Body of pancreas (tissue), 4 donors: Measurements from ENCODE around the gene ITGA1. TPM values are rescaled to one million over a fixed set of nuclear protein-coding genes. Genes with fewer than 3 reads are reported as not detected.

ENCODE experiments used
- ATAC-seq: fragments of 150-250 bp; one replicate; pipeline ENCODE4 v1.9.1; 2016
- DNase-seq, 4 donors: peaks; one replicate each; pipeline ENCODE4 v3.0.0-alpha.2; 2019
- H3K27ac ChIP-seq, 4 donors: fragments of 200-600 bp; sonication (generic); 1 replicate in 3 of 4; 2 replicates in 1 of 4; pipeline versions ENCODE4 v1.5.1 to v1.6.1; 2016 to 2019; ENCODE audit warnings: mild to moderate bottlenecking in 1 of 4, mixed read lengths in 1 of 4, moderate library complexity in 1 of 4
- H3K27me3 ChIP-seq, 2 donors: fragments of 200-600 bp; sonication (generic); one replicate each; pipeline ENCODE4 v1.6.0; 2016; ENCODE audit warnings: mild to moderate bottlenecking in 1 of 2
- H3K36me3 ChIP-seq, 2 donors: fragments of 200-600 bp; sonication (generic); replicated peaks in 1 of 2; 2 replicates each; pipeline ENCODE4 v1.5.1; 2016; ENCODE audit warnings: low read depth in 2 of 2; ENCODE audit not compliant: insufficient read depth in 1 of 2
- H3K4me1 ChIP-seq: fragments of 200-600 bp; sonication (generic); one replicate; pipeline ENCODE4 v1.6.0; 2016
- H3K4me3 ChIP-seq, 2 donors: fragments of 200-600 bp; sonication (generic); 1 replicate in 1 of 2; 2 replicates in 1 of 2; pipeline ENCODE4 v1.5.1; 2016 to 2019
- H3K9me3 ChIP-seq, 3 donors: fragments of 200-600 bp; sonication (generic); 1 replicate in 2 of 3; 2 replicates in 1 of 3; pipeline ENCODE4 v1.5.1; 2016
- CTCF ChIP-seq, 7 experiments: fragments of 450-650 bp in 4 of 7; fragments of 200-600 bp in 3 of 7; sonication (generic) in 3 of 7; IDR thresholded peaks; one replicate each; pipeline ENCODE4 v1.5.1; 2016 to 2019; ENCODE audit warnings: antibody characterized with exemption in 7 of 7
- POLR2A ChIP-seq, 3 donors: fragments of 450-650 bp; IDR thresholded peaks; one replicate each; pipeline ENCODE4 v1.6.1; 2016; ENCODE audit warnings: antibody characterized with exemption in 3 of 3, mild to moderate bottlenecking in 2 of 3
- WGBS, 2 donors: methylation state at CpG; one replicate each; pipeline ENCODE4 v1.1.5; 2017; 5-methylcytosine and 5-hydroxymethylcytosine counted together
- intact Hi-C: fragments of 100-400 bp; cut with DNase I; formaldehyde crosslinking; loops from one replicate; pipeline ENCODE4 v1.15.1; 2023
- total RNA-seq, 2 donors: library from RNA; depleted of rRNA; stranded (reverse); fragments of >200 nt; gene quantifications; one replicate each; pipeline ENCODE4 v1.1.0, GENCODE V29; 2016

Gene ITGA1
- total RNA-seq, 2 donors from 2014 or later, result 6.9 to 11.2 TPM

- intact Hi-C loops, result no loop called here
- DNase-seq (peak; percentile 70 to 80 (median 76)), ATAC-seq (peak; percentile 78)
- peak in 1 of 7 experiments; percentile 13 for TF ChIP-seq CTCF (IDR thresholded peaks at IDR 0.05)
- no peak for TF ChIP-seq POLR2A (IDR thresholded peaks at IDR 0.05)
- Histone ChIP-seq H3K36me3 (no peaks in the 10 kb centered on the region), H3K4me3 (peak overlapping the region; percentile 48 to 52), H3K27ac (peak overlapping the region; percentile 83 to 95 (median 92)), H3K4me1 (peaks cover 38% of the 10 kb centered on the region), H3K9me3 (no peaks in the 10 kb centered on the region), H3K27me3 (no peaks in the 10 kb centered on the region)
- WGBS, 2 donors, result 3% methylated on average over 10 to 31 of the region's 31 CpGs
These were observed 12.9 kb downstream of the ITGA1 start for GRCh38 chr5:52800394-52801213.

- Histone ChIP-seq H3K9me3 (no peaks in the 10 kb centered on the region), H3K4me1 (peaks cover 38% of the 10 kb centered on the region), H3K27me3 (no peaks in the 10 kb centered on the region), H3K4me3 (peak overlapping the region in 1 of 2 donors; percentile 13), H3K36me3 (no peaks in the 10 kb centered on the region), H3K27ac (peak overlapping the region in 3 of 4 donors; percentile 83 to 93 (median 91))
- WGBS, 2 donors, result 32 to 33% methylated on average over 8 of the region's 8 CpGs
- TF ChIP-seq POLR2A (IDR thresholded peaks at IDR 0.05) (no peak), CTCF (IDR thresholded peaks at IDR 0.05) (no peak)
- DNase-seq (no peak), ATAC-seq (no peak)
- intact Hi-C loops, result no loop called here
These were observed 13.6 kb downstream of the ITGA1 start for GRCh38 chr5:52801329-52801728.

DNA sequence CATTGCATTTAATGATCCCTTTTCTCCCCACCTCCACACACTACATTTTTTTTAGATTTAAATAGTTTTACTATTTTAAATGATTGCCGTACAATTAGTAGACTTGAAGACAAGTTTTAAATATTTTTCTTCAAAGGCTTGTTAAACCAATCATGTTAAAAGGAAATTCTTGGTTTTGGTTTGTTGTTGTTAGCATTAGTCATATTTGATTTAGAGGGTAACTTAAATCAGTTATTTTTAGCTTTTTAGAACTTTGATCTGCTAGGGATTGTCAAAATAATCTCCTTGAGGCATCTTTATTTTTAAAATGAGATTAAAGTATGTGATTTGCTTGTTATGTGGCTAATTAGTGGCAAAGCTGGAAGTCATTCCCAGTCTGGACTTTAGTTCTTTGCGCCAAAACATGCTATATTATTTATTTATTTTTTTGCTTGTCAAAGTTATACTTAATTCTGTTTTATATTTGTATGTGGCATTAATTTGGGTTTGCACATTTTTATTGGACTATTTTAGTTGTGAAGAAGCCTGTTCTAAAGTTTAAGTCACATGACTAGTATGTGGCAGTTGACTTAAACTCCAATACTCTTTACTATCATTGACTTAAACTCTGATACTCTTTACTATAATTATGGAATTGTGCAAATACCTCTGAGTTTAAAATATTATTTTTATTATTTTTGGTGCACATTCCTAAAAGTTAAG, 14.7 kb downstream of the ITGA1 start:
- H3K36me3 ChIP-seq, result no peaks in the 10 kb centered on the region
- intact Hi-C loops, result no loop called here

GRCh38 chr5:52802974-52803336, 15.2 kb downstream of the ITGA1 start:
- no peak overlapping the region for H3K27ac ChIP-seq
- peaks cover 37% of the 10 kb centered on the region for H3K4me1 ChIP-seq
- H3K4me3 ChIP-seq, result no peak overlapping the region
- TF ChIP-seq POLR2A (IDR thresholded peaks at IDR 0.05) (no peak), CTCF (IDR thresholded peaks at IDR 0.05) (no peak)
- no peaks in the 10 kb centered on the region for H3K36me3 ChIP-seq
- H3K27me3 ChIP-seq, result no peaks in the 10 kb centered on the region
- 62 to 72% methylated on average over 6 of the region's 6 CpGs for WGBS, 2 donors
- ATAC-seq (no peak), DNase-seq (no peak)
- no peaks in the 10 kb centered on the region for H3K9me3 ChIP-seq
- intact Hi-C loops, result no loop called here

More for the DNA sequence above, 14.7 kb downstream of the ITGA1 start:
- no peaks in the 10 kb centered on the region for H3K9me3 ChIP-seq
- peaks cover 38% of the 10 kb centered on the region for H3K4me1 ChIP-seq
- no peak overlapping the region for H3K4me3 ChIP-seq
- TF ChIP-seq POLR2A (IDR thresholded peaks at IDR 0.05) (no peak), CTCF (IDR thresholded peaks at IDR 0.05) (no peak)
- H3K27ac ChIP-seq, result no peak overlapping the region
- H3K27me3 ChIP-seq, result no peaks in the 10 kb centered on the region
- DNase-seq (no peak), ATAC-seq (no peak)
- 67 to 71% methylated on average over 2 of the region's 2 CpGs for WGBS, 2 donors
